IgD-negative memory B cell (primary cell): ENCODE measurements around the gene COL9A2. TPM values are rescaled to one million over a fixed set of nuclear protein-coding genes. Genes with fewer than 3 reads are reported as not detected.

ENCODE experiments used
- polyA plus RNA-seq: library from polyadenylated mRNA; unstranded; fragments of 300-500 nt; fragmentation: Illumina TruSeq; gene quantifications from one replicate; pipeline ENCODE4 v1.2.3, GENCODE V29; 2021

COL9A2 gene
- polyA plus RNA-seq, 1 donor from 2014 or later = 3.0 TPM

Other genes with a start within 250 kb of the COL9A2 start
- 107 TPM for gene PPT1, start 220.0 kb downstream of the COL9A2 start, polyA plus RNA-seq
- gene RLF, start 155.9 kb downstream of the COL9A2 start, polyA plus RNA-seq = 8.0 TPM
- not detected for gene TMCO2, start 69.3 kb downstream of the COL9A2 start, polyA plus RNA-seq
- gene ZMPSTE24, start 59.0 kb downstream of the COL9A2 start, polyA plus RNA-seq = 22.9 TPM
- gene SMAP2, start 56.4 kb upstream of the COL9A2 start, polyA plus RNA-seq = 624 TPM
- gene ZFP69B, start 133.2 kb upstream of the COL9A2 start, polyA plus RNA-seq = 0.95 TPM
- gene ZFP69, start 160.0 kb upstream of the COL9A2 start, polyA plus RNA-seq = 5.7 TPM
- gene EXO5, start 191.5 kb upstream of the COL9A2 start, polyA plus RNA-seq = 7.9 TPM
- 4.5 TPM for gene ZNF684, start 214.4 kb upstream of the COL9A2 start, polyA plus RNA-seq